HuH-7.5 (cell line): Measurements from ENCODE around the gene GRIK5.
"Not testable (repeated sequence)": the region's sequence is repeated elsewhere in the genome, so short reads cannot be mapped to it uniquely, and the experiment has no call there.

Experiments
- DNase-seq: peaks from one replicate; pipeline ENCODE4 v3.0.0; 2011; ENCODE audit warnings: low spot score

GRIK5 gene

DNA sequence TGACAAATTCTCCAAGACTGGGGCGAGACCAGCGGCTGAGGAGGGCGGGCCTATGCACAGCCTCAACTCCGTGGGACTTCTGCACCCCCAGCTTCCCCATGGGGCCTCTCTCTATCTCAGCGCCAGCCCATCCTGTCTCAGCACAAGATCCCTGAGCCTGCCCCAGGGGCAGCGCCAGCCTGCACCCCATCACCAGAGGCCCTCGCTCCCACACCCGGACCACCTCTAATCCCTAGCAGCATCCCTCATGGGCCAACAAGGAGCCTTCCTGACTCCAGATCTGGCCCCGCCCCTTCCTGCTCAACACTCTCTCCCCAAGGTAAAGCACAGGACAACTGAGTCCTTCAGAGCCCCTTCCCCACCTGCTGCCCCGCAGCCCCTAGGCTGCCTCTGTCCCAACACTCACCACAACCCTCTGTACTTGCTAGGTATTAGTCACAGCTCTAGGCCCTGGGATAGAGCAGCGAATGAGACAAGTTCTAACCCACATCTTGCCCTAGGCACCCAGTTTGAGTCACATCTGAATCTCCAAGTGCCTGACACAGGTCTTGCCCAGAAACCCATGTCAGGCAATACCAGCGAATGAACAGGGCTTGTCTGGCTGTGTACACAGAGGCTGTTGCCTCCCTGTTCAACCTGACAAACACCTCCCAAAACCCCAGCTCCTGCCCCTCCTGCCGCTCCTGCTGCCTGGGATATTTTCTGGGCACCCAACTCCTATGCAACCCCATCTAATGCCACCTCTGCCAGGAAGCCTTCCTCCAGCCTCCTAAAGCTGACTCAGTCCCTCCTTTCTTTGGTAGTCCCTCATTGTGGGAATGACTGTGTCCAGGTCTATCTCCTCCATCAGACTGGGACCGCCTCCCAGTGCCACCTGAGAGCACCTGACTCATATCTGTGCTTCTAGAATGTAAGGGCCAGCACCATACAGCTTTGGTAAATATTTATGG is 18.6 kb downstream of the GRIK5 start:
- DNase-seq: no peak

DNA sequence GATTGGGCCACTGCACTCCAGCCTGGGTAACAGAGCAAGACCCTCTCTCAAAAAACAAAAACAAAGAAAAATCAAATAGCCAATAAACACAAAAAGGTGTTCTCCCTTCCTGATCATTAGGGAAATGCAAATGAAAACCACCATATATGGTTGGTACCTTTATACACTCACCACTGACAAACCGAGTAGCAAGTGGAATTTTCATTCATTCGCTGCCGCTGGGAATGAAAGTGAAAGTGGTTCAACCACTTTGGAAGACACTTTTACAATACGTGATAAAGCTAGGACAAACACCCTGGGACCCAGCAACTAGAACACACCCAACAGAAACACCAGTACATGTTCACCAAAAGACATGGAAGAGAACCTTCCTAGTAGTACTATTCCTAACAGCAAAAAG is 21.0 kb downstream of the GRIK5 start:
- DNase-seq: no peak

DNA sequence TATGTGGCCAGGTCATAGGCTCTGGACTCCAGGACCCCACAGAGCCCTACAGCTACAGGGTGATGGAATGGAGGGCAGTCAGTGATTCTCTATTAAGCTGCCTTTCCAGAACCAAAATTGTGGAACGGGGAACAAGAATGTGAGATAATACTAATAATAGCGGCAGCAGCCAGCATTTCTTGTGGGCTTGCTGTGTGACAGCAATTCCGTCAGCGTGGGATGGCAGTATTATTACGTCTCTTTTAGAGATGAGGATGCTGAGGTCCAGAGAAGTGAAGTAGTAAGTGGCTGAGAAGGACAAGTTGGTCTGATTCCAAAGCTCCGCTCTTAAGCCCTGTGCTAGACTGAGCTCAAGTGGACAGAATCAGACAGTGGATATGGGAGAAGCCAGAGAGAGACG is 24.4 kb downstream of the GRIK5 start:
- DNase-seq: no peak

DNA sequence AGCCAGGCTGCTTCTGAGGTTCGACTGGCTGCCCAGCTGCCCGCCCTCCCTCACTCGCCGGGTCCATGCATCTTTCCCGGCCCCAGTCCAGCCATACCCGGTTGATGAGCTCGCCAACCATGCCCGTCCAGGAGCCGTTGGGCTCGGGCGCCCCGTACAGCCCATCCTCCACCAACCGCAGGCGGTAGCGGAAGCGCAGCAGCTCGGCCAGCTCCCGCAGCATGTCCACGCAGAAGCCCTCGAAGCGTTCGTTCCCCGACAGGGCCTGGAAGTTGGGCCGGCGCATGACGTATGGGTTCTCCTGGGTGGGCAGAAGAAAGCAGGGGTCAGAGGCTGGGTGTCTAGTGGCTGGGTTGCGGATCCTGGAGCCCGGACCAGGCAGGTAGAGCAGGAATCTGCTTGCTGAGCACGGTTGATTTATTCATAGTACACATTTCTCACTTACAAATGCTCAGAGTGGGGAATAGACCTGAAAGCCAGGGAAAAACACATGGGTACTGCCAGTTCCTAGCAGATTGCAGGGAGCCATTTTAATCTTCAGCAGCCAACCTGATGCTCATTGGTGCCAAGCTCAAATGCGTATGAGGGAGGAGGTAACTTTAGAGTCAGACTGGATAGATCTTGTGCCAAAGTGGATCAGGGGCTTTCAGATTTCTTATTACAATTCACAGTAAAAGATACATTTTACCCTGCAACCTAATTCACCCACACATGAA is 27.4 kb downstream of the GRIK5 start:
- no peak for DNase-seq

DNA sequence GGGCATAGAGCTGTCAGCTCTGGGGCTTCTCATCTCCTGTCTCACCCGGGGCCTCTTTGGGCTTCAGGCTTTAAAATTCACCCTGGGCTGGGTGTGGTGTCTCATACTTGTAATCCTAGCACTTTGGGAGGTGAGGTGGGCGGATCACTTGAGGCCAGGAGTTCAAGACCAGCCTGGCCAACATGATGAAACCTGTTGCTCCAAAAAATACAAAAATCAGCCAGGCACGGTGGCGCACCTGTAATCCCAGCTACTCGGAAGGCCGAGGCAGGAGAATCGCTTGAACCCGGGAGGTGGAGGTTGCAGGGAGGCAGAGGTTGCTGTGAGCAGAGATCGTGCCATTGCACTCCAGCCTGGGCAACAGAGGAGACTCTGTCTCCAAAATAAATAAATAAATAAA is 29.5 kb downstream of the GRIK5 start:
- not testable (repeated sequence) for DNase-seq

DNA sequence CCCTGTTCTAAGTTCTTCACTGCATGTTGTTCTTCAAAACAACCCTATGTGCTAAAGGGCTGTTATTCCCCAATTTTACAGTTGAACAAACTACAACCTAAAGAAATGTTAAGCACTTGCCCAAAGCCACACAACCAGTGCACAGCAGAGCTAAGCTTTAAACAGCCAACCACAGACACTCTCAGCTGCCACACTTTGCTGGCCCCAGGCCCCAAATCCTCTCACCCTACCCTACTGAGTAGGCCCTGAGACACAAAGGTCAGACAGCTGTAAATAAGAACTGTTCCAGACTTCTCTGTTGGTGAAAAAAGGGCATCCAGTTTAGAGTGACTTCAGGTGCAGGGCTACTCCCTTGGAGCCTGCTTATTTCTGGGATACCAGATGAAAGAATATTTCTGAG is 30.0 kb downstream of the GRIK5 start:
- no peak for DNase-seq

DNA sequence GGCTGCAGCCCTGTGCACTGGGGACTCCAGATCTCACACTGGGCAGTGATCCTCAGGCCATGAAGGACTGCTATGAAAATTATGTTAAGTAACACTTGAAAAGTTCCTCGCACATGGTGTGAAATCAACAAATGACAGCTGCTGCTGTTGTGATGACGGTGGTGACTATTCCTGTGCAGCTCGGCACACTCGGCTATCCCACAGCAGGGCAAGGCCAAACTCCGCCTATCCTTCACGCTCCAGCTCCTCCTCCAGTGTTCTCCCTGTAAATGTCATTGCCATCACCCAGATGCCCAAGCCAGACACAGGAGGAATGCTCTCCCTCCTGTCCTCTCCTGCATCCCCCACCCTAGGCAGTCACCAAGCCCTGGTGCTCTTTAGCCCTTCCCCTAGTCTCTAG is 31.3 kb downstream of the GRIK5 start:
- no peak for DNase-seq

DNA sequence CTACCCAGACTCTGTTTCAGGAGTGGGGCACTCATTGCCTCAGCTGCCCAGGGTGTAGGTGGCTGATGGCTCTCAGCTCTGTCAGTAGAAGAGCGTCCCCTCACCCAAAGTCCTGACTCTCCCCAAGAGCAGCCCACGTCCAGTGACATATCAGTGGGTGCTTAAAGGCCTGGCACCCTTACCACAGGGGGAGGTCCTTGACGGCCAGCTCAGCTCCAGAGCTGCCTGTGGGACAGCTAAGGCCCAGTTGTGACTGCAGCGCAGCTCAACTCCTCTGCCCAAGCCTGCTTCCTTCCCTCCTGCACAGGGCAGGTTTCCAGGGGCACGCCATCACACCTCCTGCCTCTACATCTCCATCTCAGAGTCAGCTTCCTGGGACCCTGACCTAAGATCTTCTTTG is 32.4 kb downstream of the GRIK5 start:
- DNase-seq: no peak

DNA sequence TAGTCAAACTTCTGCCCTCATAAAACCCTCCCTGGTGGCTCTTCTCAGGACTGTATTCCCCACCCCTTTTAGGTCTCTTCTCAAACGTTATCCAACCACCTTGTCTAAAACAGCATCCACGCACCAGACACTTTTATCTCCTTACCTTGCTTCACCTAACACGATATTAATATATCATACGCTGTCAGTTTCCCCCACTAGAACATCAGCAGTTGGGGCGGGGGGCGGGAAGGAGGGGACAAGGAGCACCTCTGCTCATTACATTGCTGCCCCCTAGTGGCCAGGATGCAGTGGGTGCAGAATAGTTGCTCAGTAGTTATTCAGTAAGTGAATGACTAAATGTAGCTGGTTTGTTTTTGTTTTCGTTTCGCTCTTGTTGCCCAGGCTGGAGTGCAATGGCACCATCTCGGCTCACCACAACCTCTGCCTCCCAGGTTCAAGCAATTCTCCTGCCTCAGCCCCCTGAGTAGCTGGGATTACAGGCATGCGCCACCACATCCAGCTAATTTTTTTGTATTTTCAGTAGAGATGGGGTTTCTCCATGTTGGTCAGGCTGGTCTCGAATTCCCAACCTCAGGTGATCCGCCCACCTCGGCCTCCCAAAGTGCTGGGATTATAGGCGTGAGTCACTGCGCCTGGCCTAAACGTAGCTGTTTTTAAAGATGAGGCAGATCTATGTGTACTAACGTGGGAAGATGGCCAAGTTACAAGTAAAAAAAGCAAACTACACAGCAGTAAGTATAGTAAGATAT is 35.2 kb downstream of the GRIK5 start:
- DNase-seq: peak; percentile 74

DNA sequence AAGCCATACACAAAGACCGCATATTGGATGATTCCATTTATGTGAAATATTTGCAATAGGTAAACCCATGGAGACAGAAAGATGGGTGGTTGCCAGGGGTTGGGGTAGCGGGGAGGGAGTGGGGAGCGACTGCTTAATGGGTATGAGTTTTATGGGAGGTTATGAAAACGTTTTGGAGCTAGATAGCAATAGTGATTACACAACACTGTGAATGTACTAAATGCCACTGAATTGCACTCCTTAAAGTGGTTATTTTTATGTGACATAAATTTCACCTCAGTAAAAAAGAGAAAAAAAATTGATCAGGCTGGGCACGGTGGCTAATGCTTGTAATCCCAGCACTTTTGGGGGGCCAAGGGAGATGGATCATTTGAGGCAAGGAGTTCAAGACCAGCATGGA is 36.6 kb downstream of the GRIK5 start:
- DNase-seq: no peak

DNA sequence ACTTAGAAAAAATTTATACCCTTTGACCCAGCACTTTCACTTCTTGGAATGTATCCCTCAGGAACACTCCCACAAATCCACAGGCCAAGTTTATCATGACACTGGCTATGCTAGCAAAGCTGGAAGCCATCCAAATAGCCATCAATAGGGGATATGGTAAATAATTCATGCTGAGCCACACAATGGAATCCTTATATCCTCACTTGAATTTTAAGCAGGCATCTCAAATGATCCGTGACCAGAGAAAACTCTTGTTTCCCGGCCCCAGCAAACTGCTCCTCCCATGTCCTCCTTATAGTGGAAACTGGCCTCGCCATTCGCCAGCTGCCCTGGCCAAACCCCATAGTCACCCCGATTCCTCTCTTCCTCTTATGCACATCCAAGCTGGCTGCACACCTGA is 37.6 kb downstream of the GRIK5 start:
- no peak for DNase-seq

DNA sequence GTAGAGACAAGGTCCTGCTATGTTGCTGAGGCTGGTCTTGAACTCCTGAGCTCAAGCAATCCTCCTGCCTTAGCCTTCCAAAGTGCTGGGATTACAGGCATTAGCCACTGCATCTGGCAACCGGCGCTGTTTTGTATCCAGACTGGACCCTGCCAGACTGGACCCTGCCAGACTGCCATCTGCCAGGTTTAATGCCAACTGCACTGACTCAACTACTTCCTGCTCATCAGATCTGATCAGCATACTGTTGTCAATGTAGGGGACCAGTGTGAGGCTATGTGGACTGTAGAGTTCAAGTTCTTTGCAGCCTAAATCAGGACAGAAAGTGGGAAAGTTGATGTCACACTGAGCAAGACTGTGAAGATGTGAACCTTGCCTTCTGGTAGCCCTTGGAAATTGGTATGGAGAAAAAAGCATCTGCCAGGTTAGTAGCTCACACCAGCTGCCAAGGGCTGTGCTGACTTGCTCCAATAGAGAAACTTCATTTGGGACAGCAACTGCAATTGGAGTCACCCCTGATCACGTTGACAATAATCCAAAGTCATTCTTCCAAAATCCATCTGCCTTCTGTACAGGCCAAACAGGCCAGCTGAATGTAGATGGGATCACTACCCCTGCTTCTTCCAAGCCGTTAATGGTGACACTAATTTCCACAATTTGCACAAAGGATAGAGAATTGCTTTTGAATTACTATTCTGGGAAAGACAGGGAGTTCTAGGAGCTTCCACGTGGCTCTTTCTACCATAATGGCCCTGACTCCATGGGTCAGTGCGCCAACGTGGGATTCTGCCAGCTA is 39.2 kb downstream of the GRIK5 start:
- no peak for DNase-seq

DNA sequence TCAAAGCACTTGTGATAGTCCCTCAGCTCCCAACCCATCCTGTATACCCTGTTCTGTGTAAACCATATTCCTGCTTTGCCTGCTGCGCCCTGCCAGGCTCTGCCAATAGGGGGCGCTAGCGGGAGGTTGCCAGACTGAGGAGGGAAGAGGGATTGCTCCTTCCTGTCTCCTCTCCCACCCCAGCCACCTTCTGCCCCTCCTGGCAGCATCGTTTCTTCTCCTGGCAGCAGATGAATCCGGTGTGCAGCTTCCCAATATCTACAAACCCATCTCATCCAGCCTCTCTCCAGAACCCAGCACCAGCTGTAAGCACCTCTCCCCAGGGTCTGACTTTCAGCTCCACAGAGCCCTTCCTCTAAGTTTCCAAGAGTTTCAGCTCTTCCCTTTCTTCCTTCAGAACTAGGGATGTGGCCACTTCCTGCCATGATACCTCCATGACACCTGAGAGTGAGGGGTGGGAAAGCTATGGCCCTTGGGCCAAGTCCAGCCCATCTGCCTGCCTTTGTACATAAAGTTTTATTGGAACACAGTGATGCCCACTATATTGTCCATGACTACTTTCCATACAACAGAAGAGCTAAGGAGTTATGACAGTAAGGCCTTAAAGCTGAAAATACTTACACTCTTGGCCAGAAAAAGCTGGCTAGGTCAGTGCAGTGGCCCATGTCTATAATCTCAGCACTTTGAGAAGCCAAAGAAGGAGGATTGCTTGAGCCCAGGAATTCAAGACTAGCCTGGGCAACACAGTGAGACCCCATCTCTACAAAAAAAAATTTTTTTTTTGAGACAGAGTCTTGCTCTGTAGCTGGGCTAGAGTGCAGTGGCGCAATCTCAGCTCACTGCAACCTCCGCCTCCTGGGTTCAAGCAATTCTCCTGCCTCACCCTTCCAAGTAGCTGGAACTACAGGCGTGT is 41.4 kb downstream of the GRIK5 start:
- DNase-seq: no peak

DNA sequence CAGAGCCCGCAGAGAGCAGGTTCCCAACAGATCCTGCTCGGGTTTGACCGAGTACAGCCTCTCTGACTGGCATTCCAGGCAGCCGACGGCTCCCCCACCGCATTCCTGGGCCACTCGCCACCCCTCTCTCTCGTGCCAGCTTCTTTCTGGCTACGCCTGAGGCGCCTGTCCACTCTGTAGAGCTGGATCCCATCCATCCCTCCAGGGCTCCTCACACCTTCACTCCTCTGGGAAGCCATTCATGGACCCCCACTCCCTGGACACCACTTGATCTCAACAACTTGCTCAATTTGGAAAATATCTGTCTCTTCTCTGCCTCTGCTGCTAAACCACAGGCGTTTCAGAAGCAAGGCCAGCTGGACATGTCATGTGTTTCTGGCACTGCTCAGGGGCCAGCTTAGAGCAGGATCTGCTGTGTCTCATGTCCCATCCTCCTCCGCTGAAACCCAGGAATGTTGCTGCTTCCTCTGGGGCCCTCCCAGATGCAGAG is 45.3 kb downstream of the GRIK5 start:
- DNase-seq: no peak

DNA sequence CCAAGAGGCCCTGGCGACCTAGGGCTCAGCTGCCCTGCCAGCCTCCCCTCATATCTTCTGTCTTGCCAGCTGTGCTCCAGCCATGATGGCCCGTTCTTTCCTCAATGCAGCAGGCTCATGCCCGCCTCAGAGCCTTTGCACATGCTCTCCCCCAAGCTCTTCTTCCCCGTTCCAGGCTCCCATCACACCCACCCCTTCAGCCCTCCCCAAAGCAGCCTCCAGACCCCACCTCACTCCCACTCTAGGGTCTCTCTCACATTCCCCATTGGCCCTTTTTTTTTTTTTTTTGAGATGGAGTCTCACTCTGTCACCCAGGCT is 46.1 kb downstream of the GRIK5 start:
- no peak for DNase-seq

DNA sequence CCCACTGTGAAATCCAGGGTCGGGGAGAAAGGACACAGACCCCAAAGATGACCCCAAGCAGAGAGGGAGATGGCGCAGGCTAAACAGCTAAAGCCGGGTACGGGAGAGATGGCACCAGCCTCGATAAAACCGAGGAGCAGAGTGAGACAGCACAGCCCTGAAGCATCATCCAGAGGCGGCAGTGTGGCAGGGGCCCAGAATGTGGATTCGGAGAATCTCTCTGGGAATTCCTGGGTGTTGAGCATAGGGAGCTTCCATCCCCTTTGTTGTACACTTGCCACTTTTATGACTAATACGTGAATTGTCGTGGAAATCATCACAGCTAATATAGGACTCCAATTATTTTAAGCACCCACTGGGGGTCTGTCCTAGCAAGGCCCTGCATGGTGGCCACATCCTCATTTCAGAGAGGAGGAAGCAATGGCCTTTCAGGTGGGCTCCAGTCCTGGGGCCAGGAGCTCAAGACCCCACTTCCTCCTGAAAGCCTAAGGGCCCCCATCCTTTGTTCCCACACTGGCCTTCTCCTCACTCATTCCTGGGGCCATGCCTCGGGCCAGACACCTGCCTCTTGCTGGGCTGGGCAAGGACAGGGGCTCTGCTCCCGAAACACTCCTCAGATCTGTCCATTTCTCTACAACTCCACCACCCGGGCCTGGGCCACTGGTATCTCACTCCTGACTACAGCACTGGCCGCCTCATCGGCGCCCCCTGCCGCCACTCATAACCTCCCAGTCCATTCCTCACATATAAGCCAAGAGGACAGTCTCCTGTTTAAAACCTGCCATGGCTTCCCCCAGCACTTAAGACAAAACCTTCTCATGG is 46.7 kb downstream of the GRIK5 start:
- DNase-seq: no peak

DNA sequence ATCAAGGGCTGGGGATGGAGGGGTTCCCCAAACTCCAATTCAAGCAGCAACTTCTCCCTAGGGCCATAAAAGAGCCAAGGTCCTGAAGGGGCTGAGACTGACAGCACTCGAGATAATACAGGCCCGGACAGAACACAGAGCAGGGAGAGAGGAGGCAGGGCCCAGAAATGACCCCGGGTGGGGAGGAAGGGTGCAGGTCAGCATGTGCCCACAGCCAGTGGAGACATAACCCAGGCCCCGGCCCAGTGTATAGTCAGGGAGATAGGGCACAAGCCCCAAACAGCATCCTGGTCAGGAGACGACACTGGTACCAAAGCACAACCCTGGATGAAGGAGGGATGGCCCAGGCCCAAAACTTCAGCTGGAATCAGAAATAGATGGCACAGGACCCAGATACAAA is 47.4 kb downstream of the GRIK5 start:
- no peak for DNase-seq

DNA sequence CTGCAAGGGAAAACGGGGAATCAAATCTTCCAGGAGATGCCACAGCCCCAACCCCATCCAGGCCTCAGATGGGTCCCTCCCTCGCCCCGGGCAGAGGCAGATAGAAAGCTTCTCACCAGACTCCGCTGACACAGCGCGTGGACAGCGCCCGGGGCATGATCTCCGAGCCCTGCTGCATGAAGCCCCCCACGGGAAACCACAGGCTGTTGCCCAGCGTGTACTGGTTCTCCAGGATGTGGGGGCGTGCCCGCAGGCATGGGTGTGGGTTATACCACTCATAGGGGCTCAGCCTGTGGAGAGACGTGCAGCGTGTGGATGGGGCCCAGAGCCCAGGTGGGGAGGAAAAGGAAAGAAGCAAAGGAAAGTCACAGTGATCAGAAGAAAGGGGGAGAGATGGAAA is 48.8 kb downstream of the GRIK5 start:
- DNase-seq: no peak

DNA sequence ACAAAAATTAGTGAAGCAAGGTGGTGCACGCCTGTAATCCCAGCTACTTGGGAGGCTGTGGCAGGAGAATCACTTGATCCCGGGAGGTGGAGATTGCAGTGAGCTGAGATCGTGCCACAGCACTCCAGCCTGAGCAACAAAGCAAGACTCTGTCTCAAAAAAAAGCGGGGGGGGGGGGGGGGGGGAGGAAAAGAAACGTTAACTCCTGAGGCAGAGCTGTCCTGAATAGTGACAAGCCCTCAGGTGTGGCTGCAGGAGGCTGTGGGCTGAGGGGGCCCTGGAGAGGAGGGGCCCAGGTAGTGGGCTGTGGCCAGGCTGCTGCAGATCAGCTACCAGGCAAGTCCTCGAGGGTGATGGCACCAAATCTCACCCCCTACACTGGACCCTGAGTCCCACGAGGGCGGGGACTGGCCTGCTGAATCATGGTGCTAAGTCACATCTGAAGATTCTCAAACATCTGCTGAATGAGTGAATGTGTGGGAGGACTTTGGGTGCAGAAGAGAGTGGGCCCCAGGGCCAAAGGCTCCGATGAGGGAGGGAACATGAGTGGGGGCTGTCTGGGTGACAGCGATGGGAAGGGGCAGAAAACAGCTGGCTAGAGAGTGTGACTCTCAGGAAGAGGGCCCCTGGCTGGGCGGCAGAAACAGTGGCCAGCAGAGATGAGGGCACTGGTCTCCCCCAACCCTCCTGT is 51.4 kb downstream of the GRIK5 start:
- DNase-seq: no peak
